Islet precursor cell (in vitro differentiated cells): Measurements from ENCODE around the gene FBLN7.

Experiments
- DNase-seq: peaks from one replicate; pipeline ENCODE4 v3.0.0-alpha.2; 2018

FBLN7 gene

DNA sequence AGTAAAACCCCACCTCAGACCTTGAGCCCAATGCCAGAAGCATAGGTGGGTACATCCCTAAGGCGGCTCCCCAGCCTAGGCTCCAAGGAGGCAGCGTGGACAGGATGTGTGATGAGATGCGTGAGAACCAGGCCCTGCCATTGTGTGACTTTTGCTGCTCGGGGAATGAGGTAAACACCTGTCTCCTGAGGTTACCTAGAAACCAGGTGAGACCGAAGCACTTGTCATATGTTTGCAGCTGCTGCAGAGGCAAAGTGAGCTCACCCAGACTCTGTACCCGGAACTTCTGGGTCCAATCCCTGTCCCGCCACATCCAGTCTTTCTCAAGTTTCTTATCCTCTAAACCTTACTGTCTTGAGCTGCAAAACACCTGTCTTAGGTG is 3.4 kb downstream of the FBLN7 start:
- no peak for DNase-seq

DNA sequence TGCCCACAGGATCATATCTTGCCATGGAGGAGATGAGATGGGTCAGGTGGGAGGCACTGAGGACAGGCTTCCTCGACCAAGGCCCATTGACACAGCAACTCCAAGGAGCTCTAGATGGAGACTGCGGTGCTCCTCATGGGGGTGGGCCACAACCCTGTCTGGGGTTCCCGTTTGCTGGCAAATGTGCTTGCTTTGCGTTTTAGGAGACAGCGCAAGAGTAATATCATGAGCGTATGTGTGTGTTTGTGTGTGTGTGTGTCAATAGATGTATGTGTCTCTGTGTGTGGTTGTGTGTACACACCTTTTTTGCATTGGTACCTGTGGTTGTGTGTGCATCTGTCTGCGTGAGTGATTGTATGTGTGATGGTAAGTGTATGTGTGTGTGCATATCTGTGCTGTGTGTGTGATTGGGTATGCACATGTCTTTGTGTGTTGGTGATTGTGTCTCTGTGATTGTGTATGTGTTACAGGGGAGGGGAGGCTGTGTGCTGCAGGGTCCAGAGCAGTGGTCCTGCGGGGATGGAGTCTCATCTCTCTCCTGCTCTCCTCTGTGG is 4.4 kb downstream of the FBLN7 start:
- DNase-seq, result no peak

DNA sequence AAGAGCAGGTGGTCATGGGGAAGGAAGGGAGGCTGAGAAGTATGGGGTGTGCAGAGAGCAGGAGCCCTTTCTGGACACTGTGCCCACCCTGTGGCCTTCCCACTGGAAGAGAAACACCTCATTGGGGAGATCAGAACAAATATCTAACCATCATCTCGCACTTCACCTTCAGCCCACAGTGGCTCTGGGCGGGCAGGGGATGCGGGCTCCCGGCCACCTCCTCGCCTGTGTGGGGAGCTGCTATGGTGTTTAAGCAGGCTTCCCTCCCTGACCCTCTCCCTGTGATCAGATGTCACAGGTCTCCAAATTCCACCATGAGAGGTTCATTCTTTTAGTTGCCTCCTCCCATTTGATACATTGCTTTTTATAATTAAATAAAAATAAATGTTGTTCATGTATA is 5.0 kb downstream of the FBLN7 start:
- DNase-seq, result no peak

DNA sequence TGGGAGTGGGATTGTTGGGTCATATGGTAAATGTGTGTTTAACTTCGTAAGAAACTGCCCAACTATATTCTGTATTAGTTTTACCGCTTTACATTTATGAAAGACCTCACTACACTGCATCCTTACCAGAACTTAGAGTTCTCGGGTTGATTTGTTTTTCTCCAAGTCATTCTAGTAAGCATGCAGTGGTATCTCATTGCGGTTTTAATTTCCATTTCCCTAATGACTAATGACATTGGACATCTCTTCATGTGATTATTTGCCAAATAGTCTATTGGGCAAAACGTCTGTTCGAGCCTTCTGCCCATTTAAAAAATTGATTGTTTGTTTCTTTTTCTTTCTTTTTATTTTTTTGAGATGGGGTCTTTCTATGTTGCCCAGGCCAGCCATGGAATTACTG is 6.8 kb downstream of the FBLN7 start:
- no peak for DNase-seq

DNA sequence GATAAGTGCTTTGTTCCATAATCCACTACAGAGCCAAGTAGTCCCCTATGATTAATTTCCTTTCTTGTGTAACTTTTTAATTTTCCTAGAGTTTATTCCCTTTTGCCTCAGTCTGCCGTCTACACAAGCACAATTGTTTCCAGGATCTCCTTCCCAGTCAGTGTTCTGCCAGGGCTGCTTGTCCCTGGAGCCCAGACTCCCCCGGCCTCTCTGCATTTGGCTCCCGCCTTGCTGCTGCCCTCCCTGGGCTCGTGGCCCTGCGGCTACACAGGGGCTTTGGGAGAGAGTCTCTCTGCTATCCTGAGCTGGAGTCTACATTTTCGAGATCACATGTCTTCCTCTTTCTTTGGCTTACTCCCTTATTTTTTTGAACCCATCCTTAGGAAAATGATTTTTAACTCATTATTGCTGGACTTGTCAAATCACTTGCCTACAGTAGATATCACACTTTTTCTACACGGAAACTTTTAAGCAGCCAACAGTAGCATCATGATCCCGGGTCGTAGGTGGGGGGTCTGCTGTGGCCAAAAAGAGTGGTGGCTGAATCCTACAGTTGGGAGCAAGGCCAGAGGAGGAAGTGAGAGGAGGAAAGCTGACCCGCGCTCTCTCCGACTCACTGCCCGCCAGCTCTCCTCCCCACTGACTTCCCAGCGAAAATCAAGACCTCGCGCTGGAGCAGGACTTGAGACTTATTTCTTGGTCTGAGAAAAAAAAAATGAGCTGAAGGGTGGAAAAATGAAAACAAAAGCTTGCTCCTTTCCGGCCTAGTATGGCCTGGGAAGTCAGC is 9.4 kb downstream of the FBLN7 start:
- no peak for DNase-seq

DNA sequence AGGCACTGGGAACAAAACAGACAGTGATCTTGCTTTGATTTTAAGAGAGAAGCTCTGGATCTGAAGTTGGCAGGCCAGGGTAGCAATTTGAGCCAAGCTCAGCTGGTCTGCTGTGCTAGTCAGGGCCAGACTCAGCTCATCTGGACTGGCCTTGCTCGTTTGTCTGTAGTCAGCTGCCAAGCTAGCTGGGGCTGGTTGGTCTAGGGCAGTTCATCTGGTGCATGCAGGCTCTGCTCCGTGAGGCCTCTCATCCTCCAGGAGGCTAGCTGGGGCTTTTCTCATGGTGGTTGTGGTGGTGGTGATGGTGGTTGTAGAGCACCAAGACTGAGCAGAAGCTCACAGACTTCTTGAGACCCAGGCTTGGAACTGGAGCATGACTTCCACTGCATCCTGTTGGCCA is 10.3 kb downstream of the FBLN7 start:
- no peak for DNase-seq

DNA sequence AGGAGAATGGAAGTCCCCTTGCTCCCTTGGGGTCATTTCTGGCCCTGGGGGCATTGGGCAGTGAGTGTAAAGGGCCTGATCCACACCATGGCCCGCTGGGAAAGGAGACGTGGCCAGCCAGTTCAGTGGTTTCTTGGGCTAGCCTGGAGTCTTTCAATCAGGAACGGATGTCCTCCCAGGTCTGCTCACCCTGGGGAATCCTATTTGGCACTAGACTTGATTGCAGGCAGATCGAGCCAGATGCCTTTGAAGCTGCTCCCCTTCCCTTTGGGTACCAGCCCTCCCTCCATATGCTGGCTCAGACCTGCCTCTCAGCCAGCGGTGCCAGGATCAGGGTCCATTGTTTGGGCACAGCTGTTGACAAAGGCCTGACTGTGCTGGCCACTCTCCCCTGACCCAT is 11.0 kb downstream of the FBLN7 start:
- no peak for DNase-seq

DNA sequence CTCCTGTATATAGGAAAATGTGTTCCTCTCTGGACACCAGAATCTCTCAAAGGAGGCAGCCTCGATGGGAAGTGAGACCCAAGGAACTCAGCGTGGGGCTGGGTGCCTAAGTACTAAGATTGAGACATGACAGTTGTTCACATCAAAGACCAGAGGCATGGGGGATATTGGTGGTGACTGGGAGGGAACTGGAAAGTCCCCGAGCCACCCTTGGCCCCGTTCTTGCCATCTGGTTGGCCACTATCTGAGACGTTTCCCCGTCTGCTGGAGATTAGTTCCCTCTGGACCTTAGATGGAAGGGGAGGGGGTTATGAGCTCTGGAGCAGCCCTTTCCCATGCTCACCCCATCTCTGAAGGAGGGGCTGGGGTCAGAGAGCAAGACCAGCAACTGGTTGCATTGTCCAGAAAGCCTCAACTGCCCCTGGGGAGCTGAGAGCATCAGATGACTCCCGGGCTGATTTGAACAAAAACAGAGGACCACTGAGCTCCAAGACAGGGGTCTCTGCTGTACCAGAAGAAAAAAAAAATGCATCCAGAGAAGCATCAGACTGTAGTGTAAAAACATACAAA is 11.8 kb downstream of the FBLN7 start:
- no peak for DNase-seq

DNA sequence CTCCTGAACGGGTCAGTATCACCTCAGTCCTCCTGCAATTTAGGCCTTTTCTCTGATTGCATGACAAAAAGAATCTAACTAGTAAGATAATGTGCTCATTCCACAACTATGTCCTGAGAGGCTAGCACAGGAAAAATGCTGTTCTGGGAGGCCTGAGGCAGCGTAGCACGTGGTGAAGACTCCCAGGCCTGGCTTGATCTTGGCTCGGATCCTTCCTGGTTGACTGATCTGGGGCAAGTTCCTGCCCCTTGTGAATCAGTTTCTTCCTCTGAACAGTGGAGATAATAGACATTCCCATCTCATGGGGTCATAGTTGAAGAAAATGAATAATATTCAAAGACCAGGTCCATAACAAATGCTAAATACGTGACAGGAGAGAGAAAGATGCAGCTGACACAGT is 12.3 kb downstream of the FBLN7 start:
- peak; percentile 93 for DNase-seq

DNA sequence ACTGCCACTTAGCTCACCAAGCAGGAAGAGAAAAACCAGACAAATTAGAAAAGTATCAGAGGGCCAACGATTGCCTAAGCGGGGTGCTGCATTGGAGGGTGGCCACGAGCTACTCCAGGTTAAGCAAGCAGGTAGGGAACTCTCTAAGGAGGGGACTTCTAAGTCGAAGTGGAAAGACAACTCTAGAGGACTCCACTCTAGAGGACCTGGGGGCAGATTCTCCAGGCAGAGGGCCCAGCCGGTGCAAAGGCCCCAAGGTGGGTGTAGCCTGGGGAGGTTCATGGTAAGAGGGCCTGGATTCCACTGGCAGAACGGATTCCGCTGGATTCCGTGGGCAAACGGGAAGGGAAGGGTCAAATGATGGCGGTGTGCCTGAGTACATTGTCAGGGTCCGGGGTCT is 12.7 kb downstream of the FBLN7 start:
- no peak for DNase-seq

DNA sequence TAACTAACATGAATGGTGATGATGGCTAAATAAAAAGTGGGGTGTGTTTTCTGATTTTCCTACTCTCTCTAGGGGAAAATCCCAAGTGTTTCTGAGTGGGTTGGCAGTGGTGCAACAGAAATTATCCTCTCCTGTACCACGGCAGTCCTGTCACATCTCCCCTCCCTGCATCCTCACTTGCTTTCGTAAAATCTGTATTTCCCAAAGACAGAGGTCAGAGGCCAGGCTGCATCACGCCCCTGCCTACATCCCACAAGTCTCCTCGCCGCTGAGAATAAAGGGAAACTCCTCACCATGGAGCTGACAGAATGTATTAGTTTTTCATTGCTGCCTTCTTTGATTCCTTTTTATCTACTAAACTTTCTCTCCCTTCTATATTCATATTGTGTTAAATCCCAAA is 13.1 kb downstream of the FBLN7 start:
- DNase-seq, result no peak

DNA sequence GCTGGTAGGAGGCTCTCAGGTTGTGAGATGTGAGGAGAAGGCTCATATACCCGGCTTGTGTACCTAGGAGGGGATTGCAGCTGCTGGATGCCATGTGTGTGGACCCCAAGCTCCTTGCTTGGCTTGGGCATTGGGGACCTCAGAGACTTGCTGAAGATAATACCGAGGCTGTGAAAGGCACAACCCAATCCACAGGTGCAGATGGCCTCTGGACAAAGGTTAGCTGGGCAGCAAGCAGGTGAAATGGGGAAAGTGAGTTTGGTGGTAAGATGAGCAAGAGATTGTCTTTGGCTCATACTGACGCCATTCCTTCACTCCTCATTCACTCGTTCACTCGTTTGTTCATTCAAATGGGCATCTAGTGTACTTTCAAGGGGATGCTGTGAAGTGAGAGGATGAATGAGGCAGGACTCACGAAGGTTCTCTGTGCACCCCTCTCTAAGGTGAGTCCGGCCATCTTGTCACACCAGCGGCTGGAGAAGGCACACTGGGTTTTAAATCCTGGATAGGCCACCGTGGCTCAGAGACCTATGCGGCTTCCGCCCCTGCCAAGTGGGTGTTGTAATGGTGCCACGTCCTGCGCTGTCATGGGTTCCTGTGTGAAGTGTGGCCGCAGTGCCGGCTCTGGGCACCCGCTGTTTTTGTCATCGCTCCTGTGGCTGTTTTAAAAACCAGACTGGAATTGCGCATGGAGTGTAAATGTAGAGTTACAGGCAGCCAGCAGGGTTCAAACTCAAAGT is 13.7 kb downstream of the FBLN7 start:
- DNase-seq, result no peak

DNA sequence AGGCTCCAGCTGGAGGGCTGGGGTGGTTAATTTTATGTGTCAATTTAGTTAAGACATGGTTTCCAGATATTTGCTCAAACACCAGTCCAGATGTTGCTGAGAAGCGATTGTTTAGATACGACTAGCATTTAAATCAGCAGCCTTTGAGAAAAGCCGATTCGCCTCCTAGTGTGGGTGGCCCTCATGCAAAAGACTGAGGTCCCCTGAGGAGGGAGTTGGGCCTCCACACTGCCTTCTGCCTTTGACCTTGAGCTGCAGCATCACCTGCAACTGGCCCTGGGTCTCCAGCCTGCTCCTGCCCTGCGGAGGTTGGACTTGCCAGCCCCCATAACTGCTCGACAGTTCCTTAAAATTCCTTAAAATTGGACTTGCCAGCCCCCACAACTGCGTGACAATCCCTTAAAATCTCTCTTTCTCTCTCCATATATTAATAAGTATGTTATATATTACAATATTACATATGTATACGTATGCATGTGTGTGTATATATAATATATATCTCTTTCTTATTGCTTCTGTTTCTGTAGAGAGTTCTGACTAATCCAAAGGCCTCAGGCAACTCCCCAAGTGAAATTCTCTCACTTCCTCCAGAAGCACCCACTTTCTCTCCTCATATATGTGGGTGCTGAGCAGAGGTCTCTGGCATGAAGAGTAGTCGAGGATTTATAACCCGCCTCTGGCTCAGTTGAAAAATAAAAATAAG is 14.4 kb downstream of the FBLN7 start:
- DNase-seq, result no peak

DNA sequence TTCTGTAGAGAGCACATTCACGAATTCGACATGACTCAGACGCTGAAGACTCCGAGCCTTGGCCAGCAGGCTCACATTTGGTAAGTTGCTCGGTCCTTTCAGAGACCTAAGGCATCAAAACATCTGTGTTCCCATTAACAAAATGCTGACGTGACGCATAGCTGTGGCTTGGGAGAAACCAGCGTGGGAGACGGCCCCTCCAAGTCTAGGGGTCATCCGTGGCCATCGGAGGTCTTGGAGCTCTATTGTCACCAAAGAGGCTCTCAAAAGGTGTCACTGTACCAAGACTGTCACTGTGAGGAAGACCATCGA is 14.9 kb downstream of the FBLN7 start:
- DNase-seq, result no peak

DNA sequence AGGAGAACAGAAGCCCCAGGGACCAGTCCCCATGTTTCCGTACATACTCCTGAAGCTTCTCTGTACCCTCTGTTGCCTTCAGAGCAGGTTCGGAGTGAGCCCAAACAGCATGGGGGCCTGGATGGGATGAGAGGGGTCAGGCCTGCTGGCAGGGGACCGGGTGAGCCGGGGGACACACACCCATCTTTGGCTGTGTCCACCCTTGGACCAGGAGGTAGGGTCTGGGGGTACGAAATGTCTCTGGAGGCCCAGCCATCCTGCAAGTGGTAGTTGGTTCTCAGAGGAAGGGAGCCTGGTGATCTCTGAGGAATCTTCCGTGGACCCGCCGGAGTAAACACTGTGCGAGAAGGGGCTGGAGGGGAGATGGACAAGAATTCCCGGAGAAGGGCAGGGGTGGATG is 15.3 kb downstream of the FBLN7 start:
- DNase-seq, result no peak

DNA sequence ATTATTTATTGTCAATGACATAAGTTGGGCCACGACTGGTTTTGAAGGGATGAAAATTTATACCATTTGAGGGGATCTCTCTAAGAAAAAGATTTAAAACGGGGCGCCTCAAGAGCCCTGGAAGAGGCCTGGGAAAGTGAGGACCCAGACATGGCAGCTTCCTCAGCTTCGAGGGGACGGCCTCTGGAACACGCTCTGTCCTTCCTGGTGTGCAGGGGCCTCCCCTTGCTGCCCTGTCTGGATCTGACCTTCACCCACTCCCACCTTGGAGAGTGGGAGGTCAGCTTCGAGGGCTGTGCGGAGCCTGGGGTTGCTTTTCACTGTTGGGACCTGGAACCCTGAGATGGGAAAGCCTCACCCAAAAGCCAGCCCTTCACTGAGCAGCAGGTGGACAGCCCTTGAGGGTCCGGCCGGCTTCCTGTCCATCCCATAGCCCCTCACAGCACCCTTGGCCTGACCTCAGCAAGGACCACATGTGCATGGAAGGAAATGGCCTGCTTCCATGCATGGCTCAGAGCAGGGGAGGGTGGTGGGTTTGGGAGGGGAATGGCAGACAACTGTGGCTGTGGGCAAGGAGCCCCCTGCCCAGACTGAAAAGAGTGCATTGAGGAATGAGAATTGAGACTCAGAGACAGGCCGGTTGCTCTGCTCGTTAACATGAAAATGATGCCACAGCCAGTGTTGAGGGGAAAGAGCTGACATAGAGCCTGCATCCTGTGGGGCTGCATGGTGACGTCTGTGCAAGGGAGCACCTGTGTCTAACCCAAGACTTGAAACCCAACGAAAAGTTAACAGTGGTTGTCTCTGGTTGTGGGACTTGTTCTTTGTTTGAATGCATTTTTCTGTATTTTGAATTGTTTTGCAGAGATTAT is 16.3 kb downstream of the FBLN7 start:
- DNase-seq, result no peak

DNA sequence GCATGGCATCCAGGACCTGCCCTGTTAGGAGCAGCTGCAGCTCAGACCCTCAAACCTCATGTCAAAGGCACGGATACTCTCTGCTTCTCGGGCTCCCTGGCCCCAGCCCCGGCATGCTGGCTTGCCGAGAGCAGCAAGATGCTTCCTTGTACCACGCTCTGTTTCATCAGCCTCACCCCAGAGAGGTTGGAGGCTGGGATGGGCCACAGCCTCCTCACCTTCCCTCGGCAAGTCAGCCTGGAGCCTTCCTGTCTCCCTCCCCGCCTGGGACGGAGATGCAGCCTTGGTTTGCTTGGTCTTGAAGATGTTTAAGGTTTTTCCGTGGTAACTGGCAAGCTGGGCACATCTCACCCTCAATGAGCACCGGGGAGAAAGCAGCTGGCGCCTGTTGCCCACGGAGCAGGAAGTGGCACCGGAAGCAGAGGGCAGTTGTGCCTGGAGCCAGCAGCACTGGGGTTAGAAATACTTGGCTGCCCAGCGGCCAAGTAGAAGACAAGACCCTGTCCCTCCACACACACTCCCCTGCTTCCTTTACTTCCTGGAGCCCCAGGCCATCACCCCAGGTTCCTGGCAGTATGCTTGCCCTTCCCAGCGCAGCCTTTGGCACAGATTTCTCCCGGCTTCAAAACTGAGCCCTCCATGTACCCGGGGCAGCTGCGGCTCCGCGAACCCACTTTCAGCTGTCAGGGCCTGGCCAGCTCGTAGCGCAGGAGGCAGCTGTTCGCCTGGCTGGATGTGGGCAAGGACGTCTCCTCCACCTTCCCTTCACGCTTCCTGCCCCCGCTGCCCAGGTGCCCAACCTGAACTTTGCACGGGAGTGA is 17.4 kb downstream of the FBLN7 start:
- DNase-seq, result no peak

DNA sequence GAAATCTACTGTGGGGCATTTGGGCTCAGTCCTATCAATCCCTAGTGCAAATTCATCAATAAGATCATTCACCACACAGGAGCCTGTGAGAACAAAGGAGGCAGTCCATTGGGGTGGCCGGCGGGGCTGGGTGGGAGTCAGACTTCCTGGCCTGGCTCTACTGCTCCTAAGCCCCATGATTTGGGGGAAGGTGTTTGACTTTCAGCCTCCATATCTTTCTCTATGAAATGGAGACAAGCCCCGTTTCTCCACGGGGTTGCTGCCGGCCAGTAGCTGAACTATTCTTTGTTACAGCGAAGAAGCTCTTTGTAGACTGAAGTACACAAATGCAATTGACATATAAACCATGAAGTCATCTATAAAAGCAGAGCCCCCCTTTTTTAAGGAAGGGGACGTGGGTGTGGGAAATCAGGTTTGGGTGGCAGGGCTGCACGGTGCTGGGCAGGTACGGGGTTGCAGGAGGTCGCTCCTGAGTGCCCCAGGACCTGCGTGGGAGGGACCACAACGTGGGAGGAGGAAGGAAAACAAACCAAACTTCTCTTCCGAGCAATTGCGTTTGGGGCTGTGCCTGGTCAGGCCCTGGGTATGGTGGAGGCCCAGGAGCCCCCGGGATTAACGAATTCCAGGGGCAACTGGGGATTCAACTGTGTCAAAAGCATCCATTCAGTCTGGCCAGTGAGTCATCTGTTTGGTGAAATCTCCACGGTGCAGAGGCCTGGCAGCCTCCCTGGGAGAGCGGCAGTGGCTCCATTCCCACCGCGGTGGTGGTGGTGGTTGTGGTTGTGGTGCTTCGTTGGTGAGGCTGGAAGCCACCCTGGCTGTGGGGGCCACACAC is 18.2 kb downstream of the FBLN7 start:
- peak; percentile 81 for DNase-seq

DNA sequence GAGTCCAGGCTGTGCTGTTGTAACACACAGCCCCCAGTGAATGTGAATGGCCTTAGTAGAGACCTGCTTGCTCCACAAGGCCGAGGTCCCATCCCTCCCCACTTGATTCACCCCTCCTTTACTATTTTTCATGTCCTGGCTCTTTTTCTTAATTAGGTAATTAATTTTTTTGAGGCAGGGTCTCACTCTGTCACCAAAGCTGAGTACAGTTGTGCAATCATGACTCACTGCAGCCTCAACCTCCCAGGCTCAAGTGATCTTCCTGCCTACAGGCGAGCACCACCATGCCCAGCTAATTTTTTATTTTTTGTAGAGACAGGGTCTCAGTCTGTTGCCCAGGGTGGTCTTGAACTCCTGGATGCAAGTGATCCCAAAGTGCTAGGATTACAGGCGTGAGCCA is 19.3 kb downstream of the FBLN7 start:
- DNase-seq, result no peak

DNA sequence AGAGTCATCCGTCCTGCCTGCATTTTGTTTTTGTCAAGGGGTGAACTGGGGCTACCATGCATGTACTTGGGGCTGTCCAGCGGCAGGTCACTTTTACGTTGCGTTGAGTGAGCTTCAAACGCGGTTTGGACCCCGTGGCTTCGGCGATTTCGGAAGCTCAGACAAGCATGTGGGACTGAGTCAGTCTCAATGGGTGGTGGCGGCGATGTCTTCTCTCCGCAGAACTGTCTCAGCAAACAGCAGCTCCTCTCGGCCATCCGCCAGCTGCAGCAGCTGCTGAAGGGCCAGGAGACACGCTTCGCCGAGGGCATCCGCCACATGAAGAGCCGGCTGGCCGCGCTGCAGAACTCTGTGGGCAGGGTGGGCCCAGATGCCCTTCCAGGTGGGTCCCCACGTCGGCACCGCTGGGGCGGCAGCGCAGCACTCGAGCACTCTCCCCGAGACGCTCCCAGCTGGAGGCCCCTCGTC is 21.3 kb downstream of the FBLN7 start:
- no peak for DNase-seq
